GM12878 (cell line): ENCODE results near the gene CELF6.

Experiments
- CHD2 ChIP-seq: IDR thresholded peaks from 2 replicates; pipeline ENCODE4 v1.6.1; 2011; ENCODE audit warnings: low read depth, low read length, improper control_type of control experiment, borderline replicate concordance
- HDAC2 ChIP-seq: fragments of 200-600 bp; sonication (generic); IDR thresholded peaks from 2 replicates; pipeline ENCODE4 v1.6.1; 2017
- POLR2A ChIP-seq: IDR thresholded peaks from 2 replicates; pipeline ENCODE4 v1.6.1; 2011; ENCODE audit warnings: low read depth, mild to moderate bottlenecking, low read length
- SMC3 ChIP-seq: IDR thresholded peaks from 2 replicates; pipeline ENCODE4 v1.6.1; 2011; ENCODE audit warnings: low read length, improper control_type of control experiment, borderline replicate concordance
- TAF1 ChIP-seq: IDR thresholded peaks from 2 replicates; pipeline ENCODE4 v1.6.1; 2011; ENCODE audit warnings: mild to moderate bottlenecking, low read depth, low read length, borderline replicate concordance
- TF ChIP-seq, protein P1 (sequence below), 3 experiments: IDR thresholded peaks in 2 of 3; conservative IDR thresholded peaks in 1 of 3; 2 replicates each; pipeline ENCODE4 v1.5.1; 2011; ENCODE audit warnings: low read depth in 3 of 3, low read length in 3 of 3, mild to moderate bottlenecking in 3 of 3, control low read depth in 2 of 3, moderate library complexity in 2 of 3, inconsistent platforms in 1 of 3, mixed read lengths in 1 of 3; ENCODE audit not compliant: control insufficient read depth in 2 of 3, insufficient read depth in 1 of 3; ENCODE audit errors: extremely low read depth in 1 of 3

- TF ChIP-seq POLR2A (no peak), CHD2 (no peak), TAF1 (no peak), HDAC2 (no peak), SMC3 (no peak)
- TF ChIP-seq, protein P1, sequence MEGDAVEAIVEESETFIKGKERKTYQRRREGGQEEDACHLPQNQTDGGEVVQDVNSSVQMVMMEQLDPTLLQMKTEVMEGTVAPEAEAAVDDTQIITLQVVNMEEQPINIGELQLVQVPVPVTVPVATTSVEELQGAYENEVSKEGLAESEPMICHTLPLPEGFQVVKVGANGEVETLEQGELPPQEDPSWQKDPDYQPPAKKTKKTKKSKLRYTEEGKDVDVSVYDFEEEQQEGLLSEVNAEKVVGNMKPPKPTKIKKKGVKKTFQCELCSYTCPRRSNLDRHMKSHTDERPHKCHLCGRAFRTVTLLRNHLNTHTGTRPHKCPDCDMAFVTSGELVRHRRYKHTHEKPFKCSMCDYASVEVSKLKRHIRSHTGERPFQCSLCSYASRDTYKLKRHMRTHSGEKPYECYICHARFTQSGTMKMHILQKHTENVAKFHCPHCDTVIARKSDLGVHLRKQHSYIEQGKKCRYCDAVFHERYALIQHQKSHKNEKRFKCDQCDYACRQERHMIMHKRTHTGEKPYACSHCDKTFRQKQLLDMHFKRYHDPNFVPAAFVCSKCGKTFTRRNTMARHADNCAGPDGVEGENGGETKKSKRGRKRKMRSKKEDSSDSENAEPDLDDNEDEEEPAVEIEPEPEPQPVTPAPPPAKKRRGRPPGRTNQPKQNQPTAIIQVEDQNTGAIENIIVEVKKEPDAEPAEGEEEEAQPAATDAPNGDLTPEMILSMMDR (IDR thresholded peaks at IDR 0.05 in 2 of 3, conservative IDR thresholded peaks at IDR 0.05 in 1 of 3; ENCODE audit: control insufficient read depth in 2 of 3, extremely low read depth in 1 of 3, insufficient read depth in 1 of 3, low read depth in 3 of 3, low read length in 3 of 3) = no peak
Measured at GRCh38 chr15:72239652-72240051, 80.3 kb downstream of the CELF6 start.
